Cardiac septum (tissue), 1 donor: ENCODE results near the gene H1-8. TPM values are rescaled to one million over a fixed set of nuclear protein-coding genes. Genes with fewer than 3 reads are reported as not detected.
"Not testable (repeated sequence)": the region's sequence is repeated elsewhere in the genome, so short reads cannot be mapped to it uniquely, and the experiment has no call there.

Experiments
- DNase-seq: peaks from one replicate; pipeline ENCODE4 v3.0.0-alpha.2; 2020; ENCODE audit warnings: low spot score
- intact Hi-C: fragments of 100-400 bp; cut with DNase I; formaldehyde crosslinking; loops from one replicate; pipeline ENCODE4 v1.14.0; 2022
- long read RNA-seq: library from polyadenylated mRNA; unstranded; transcript quantifications from one replicate; pipeline ENCODE4 v2.0.0, GENCODE V29; 2021
- total RNA-seq: library from RNA; stranded (reverse); fragmentation: NEBNext Ultra II Directional; extraction: Animal tissue kit (Norgen Biotek cat#: 25700); gene quantifications from one replicate; pipeline ENCODE4 v1.2.1, GENCODE V29; 2021
- donor health status: DM: no; HTN: no; CAD: no.

The H1-8 gene, protein sequence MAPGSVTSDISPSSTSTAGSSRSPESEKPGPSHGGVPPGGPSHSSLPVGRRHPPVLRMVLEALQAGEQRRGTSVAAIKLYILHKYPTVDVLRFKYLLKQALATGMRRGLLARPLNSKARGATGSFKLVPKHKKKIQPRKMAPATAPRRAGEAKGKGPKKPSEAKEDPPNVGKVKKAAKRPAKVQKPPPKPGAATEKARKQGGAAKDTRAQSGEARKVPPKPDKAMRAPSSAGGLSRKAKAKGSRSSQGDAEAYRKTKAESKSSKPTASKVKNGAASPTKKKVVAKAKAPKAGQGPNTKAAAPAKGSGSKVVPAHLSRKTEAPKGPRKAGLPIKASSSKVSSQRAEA
- total RNA-seq, result not detected
- long read RNA-seq, result 0 reads

DNA sequence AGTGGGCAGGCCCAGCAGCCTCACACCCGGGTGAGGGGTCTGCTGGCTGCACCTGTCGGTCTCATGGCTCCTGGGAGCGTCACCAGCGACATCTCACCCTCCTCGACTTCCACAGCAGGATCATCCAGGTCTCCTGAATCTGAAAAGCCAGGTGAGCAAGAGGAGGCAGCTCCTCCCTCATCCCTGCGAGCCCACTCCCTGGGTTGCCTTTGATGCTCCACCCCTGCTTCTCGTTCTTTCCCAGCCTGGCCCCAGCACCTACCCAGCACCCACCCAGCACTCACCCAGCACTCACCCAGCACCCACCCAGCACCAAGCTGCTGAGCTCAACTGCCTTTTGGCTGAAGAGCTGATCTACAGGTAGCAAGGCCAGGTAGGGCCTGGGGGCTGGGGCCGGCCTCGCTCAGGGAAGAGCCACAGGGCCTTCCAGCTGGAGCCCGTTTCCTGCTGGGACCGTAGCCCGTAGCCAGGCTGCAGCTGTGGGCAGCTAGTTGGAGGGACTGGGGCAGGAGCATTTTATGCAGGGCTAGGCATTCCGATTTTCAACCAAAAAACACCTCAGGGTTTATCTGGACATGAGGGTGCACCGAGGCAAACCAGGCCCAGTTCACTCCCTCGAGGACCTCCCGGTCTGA, at the start of gene H1-8:
Gene H1-8 (plus strand): TSS at position 20 of the 635 bp plus-strand sequence. CDS start 44 bp downstream, at position 64.
- intact Hi-C loops, result no loop called here

GRCh38 chr3:129493206-129493605, 49.8 kb upstream of the H1-8 start:
- intact Hi-C loops, result loop anchor here (5.0 kb wide), 2 partner anchors 114 to 444 kb away; partner anchors contain the start of gene PLXND1
- DNase-seq, result no peak

More for the DNA sequence above, at the start of gene H1-8:
- DNase-seq, result no peak

GRCh38 chr3:129494499-129494898, 48.5 kb upstream of the H1-8 start:
- DNase-seq, result not testable (repeated sequence)
- intact Hi-C loops, result loop anchor here (2.0 to 5.0 kb wide), 3 partner anchors 113 to 443 kb away; partner anchors contain the start of gene PLXND1

GRCh38 chr3:129495006-129495639, 47.9 kb upstream of the H1-8 start:
- intact Hi-C loops, result loop anchor here (2.0 kb wide), 1 partner anchor 132 kb away; no protein-coding TSS in a partner anchor
- DNase-seq, result not testable (repeated sequence)

- intact Hi-C loops, DNase-seq: not testable (repeated sequence)
These were observed 45.1 kb upstream of the H1-8 start for GRCh38 chr3:129497876-129498275.

GRCh38 chr3:129498603-129499488, 44.1 kb upstream of the H1-8 start:
- intact Hi-C loops, DNase-seq: not testable (repeated sequence)

- not testable (repeated sequence) for DNase-seq
- intact Hi-C loops, result loop anchor here (5.0 kb wide), 1 partner anchor 63 kb away; no protein-coding TSS in a partner anchor
These were observed 43.2 kb upstream of the H1-8 start for GRCh38 chr3:129499604-129500333.

DNA sequence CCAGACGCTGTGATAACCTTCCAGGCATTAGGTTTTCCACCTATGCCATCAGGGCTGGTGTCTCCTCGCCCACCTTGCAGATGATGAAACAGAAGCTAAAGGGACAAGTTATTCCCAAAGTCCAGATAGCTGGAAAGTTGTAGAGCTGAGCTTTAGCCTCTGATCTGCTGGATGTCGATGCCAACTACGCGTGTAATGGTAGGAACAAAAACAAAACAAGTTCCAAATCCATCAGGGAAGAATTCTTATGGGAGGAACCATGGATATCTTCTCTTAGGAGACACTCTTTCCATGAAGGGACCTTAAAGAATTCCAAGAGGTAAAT, 42.7 kb upstream of the H1-8 start:
- intact Hi-C loops, result loop anchor here (5.0 kb wide), 1 partner anchor 62 kb away; no protein-coding TSS in a partner anchor
- no peak for DNase-seq

DNA sequence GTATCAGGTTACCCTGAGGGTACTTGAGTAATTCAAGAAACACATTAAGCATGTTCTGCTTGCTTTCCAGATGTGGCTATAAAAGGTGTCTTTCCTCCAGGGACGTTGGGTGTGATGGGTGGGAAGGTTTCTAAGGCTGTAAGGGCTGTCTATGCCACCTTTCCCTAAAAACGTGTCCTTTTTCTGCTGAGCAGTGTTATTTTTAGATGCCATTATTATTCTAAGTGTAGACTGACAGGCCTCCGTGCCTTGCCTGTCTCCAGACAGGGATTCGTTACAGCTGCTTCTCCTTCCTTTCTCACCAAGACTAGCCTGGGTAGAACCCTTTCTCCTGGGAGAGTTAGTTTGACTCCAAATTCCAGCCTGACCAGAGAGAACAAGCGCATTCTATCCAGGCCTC, 41.3 kb upstream of the H1-8 start:
- no peak for DNase-seq
- intact Hi-C loops, result loop anchor here (5.0 kb wide), 1 partner anchor 61 kb away; no protein-coding TSS in a partner anchor

GRCh38 chr3:129502641-129503408, 40.1 kb upstream of the H1-8 start:
- intact Hi-C loops, result loop anchor here (5.0 kb wide), 1 partner anchor 59 kb away; no protein-coding TSS in a partner anchor

DNA sequence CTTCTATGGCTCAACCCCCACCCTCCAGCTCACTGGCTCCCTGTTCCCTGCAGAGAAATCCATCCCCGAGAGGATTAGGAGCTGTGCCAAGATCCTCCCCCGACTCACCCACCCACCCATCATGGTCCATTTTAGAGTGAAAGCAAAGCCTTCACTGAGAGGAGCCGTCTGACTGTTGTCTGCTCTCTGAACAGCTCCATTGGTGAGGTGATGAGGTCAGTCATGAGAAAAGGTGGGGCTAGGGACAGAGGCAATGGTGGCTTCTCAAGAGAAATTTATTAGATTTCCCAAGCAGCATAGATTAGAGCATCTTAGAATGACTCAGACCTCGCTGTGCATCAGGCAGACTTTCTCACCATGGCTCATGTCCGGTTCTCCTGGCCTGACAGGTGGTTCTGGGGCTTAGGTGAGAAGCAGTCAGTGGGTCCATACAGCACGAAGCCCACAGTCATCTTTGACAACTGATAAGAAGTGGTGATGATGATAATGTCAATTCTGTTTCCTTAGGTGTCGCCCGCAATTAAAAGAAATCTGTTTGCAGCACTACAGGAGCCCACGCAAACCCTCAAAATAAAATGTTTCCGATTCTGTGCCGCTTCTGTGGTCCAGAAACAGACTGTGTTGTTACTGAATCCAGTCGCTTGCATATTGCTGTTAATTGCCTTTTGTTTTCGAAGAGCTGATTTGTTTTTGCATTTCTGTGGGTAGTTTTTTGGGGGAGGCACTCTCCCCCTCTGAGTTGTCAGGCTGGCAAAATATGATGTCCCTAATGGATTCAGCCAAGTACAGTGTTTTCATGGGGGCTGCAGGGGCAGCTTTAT, 39.3 kb upstream of the H1-8 start:
- intact Hi-C loops, result loop anchor here (1.0 to 5.0 kb wide), 2 partner anchors 34 to 59 kb away; no protein-coding TSS in a partner anchor
- DNase-seq, result no peak

More at GRCh38 chr3:129502641-129503408, 40.1 kb upstream of the H1-8 start:
- DNase-seq, result no peak

DNA sequence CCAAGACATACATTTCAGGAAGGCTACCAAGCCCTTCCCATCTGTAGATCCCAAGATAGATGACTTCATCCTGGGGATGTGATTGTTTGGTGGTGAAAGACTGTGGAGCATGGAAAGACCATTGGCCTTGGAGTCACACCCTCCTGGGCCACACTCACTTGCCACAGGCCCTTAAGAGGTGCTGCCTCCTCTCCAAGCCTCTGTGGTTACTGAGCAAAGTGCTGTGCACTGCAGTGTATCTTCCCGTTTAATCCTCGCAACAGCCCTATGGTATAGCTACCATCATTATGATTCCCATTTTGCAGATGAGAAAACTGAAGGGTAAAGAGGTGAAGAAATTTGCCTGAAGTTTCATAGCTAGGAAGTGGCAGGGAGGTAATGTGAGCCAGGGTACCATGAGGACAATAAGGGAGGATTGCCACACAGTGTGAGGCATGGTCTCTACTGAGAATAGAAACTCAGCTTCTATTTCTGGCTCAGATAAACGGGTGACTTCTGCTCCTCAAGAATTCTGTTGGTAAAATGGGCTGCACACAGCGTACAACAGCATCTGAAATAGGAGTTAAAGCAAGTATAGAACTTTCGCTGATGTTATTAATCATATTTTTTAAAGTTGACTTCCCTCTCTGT, 38.4 kb upstream of the H1-8 start:
- DNase-seq, result no peak
- intact Hi-C loops, result loop anchor here (1.0 to 5.0 kb wide), 2 partner anchors 35 to 58 kb away; no protein-coding TSS in a partner anchor

DNA sequence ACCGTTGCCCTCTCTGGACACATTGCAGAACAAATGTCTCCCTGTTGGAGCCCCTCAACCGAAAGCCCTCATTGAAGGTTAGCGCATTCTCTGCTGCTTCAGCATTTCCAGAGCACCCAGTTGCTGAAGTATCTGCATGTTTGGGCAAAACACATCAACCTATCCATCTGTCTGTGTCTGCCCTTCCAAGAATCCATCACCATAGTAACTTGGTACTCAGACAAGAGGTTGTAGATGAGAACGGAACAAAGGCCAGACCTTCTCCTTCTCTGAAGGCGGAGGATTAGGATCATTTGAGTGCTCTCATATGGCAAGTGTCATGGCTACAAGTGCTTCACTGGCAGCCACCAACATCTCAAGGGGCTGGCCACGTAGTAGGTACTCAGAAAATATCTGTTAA, 37.6 kb upstream of the H1-8 start:
- intact Hi-C loops, result no loop called here
- DNase-seq, result no peak

DNA sequence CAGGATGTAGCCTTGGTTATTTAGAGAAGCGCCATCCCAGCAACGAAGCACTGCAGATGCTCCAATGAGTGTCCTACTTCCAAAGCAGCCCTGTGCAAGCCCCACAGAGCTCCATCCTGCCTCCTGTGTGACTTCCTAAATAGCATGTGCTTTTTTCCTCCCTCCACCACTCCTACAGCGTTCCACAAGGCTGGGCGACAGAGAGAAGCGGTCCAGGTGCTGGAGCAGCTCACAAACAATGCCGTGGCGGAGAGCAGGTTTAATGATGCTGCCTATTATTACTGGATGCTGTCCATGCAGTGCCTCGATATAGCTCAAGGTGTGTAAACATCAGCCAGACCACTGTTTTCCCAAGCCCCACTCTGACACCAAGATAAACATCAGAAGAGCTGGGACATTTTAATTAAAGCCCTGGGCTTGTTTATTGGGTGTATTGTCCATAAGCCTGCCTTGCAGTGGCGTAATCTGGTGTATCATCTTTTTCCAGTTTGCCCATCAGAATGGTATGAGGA, 36.7 kb upstream of the H1-8 start:
- intact Hi-C loops, result no loop called here

DNA sequence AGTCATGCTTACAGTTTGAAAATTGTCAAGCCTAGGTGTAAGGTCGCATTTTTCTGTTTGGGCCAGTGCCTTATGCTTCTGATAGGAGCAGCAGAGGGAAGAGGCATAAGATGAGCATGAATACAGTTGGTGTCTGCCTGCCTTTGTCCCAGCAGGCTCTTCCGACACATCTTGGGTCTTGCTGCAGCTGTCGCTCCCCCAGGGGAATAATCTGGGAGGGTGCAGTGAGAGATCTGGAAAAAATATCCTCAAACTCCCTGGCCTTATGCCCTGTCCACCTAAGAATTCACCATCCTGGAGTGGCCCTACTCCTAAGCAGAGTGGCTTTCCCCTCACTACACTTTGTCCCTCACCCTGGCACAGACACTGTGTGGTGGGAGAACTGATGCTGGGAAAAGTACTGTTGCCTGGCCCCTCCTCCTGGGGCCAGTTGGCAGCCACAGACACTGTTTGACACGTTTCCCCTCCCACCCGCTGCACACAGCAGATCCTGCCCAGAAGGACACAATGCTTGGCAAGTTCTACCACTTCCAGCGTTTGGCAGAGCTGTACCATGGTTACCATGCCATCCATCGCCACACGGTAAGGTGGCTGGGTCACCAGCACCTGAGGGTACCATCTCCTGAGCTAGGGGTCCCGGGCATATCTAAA, 35.7 kb upstream of the H1-8 start:
- intact Hi-C loops, result no loop called here
- no peak for DNase-seq

More for the DNA sequence above, 36.7 kb upstream of the H1-8 start:
- no peak for DNase-seq

GRCh38 chr3:129512595-129512994, 30.4 kb upstream of the H1-8 start:
- intact Hi-C loops, result no loop called here
- no peak for DNase-seq
